ENCODE results near the gene TC2N. TPM values are rescaled to one million over a fixed set of nuclear protein-coding genes. Genes with fewer than 3 reads are reported as not detected.
A peak's percentile ranks its signal among the peaks of the same experiment; 100 is the strongest.

TC2N gene
- total and polyA plus RNA-seq, 2 experiments from 2014 or later, result 10.0 to 35.0 TPM

- no peak for TF ChIP-seq REST (IDR thresholded peaks at IDR 0.05; ENCODE audit: unreplicated experiment)
- no peak for TF ChIP-seq EZH2 (IDR thresholded peaks at IDR 0.05; ENCODE audit: low read depth, unreplicated experiment)
- no peak for TF ChIP-seq CREB1 (CRISPR knock-in tag; IDR thresholded peaks at IDR 0.05; ENCODE audit: low read depth)
- no peak for TF ChIP-seq EZH2phosphoT487 (IDR thresholded peaks at IDR 0.05; ENCODE audit: unreplicated experiment)
Observed at GRCh38 chr14:91885839-91886238, 18.5 kb upstream of the TC2N start (continued).

- Histone ChIP-seq H2AFZ (0 out of 2 replicates have a peak overlapping the region, but pooled peaks have one; percentile 43), H4K20me1 (replicated peaks; ENCODE audit: insufficient read depth) (no peaks in the 10 kb centered on the region), H3K79me2 (replicated peaks; ENCODE audit: insufficient read depth) (no peaks in the 10 kb centered on the region), H3K27me3 (ENCODE audit: insufficient read depth) (no peaks in the 10 kb centered on the region), H3K4me1 (ENCODE audit: insufficient read depth) (no peaks in the 10 kb centered on the region), H3K27ac (ENCODE audit: low read depth) (no peak overlapping the region), H3K4me2 (no peak overlapping the region), H3K9me2 (ENCODE audit: insufficient read depth) (no peaks in the 10 kb centered on the region), H3F3A (replicated peaks; ENCODE audit: low read depth) (no peaks in the 10 kb centered on the region), H3K36me3 (ENCODE audit: insufficient read depth) (no peaks in the 10 kb centered on the region), H3K4me3 (no peak overlapping the region)
- peaks cover 3% of the 10 kb centered on the region for H3K27me3 Mint-ChIP-seq (ENCODE audit: insufficient read depth, low read depth, poor library complexity)
- no peak overlapping the region for H3K27ac Mint-ChIP-seq
- H3K9me3 Mint-ChIP-seq, result no peaks in the 10 kb centered on the region
- H3K4me1 Mint-ChIP-seq, result no peaks in the 10 kb centered on the region
- H3K4me3 Mint-ChIP-seq, result no peak overlapping the region
- H3K36me3 Mint-ChIP-seq (ENCODE audit: low read depth), result no peaks in the 10 kb centered on the region
- DNase-seq (ENCODE audit: low spot score) (no peak), ATAC-seq (no peak)
- no peak for TF ChIP-seq STAT1 (IDR thresholded peaks at IDR 0.05; ENCODE audit: unreplicated experiment)
- no peak for TF ChIP-seq CTCF (conservative IDR thresholded peaks at IDR 0.05; ENCODE audit: low read depth in 2 of 2)
- no peak for TF ChIP-seq NANOG (IDR thresholded peaks at IDR 0.05; ENCODE audit: borderline replicate concordance)
- no peak for TF ChIP-seq ZNF462 (CRISPR knock-in tag; IDR thresholded peaks at IDR 0.05)
- TF ChIP-seq JUNB (IDR thresholded peaks at IDR 0.05; ENCODE audit: unreplicated experiment), result no peak
- TF ChIP-seq EZH2phosphoT487 (IDR thresholded peaks at IDR 0.05; ENCODE audit: unreplicated experiment), result no peak
- TF ChIP-seq REST (IDR thresholded peaks at IDR 0.05; ENCODE audit: unreplicated experiment), result no peak
Observed at GRCh38 chr14:91885113-91885712, 17.9 kb upstream of the TC2N start.

Measured in GM23338 (cell line).